IMR-90 (cell line): Measurements from ENCODE around the gene PAXIP1. TPM values are rescaled to one million over a fixed set of nuclear protein-coding genes. Genes with fewer than 3 reads are reported as not detected.
"Not testable (repeated sequence)": the region's sequence is repeated elsewhere in the genome, so short reads cannot be mapped to it uniquely, and the experiment has no call there.

Source experiments
- ATAC-seq: fragments of 200-7000 bp; cut with Tn5 transposase; 2 replicates; pipeline ENCODE4 v1.9.1; 2020; ENCODE audit warnings: low read depth, mild to moderate bottlenecking, moderate library complexity
- BruUV-seq: library from RNA; stranded (reverse); fragments of 400-500 nt; replicated peaks from 2 replicates; lab custom pipeline; 2021; lab: Mats Ljungman, UMichigan
- CTCF ChIA-PET: fragments of 300-600 bp; formaldehyde crosslinking; extraction: SDS; loops from one replicate; lab custom pipeline; 2021; ENCODE audit warnings: antibody characterized with exemption; lab: Yijun Ruan, JAX
- POLR2A ChIA-PET: fragments of 300-600 bp; sonication (Branson Sonifier 250); formaldehyde crosslinking; loops from one replicate; lab custom pipeline; 2022; ENCODE audit warnings: antibody characterized with exemption; ENCODE audit not compliant: unreplicated experiment; lab: Charles Lee
- DNase-seq: peaks from one replicate; pipeline ENCODE4 v3.0.0; 2013
- H2AFZ ChIP-seq: replicated peaks from 2 replicates; pipeline ENCODE3; 2013; ENCODE audit warnings: low read length, mild to moderate bottlenecking; ENCODE audit not compliant: poor library complexity
- H2AK5ac ChIP-seq: 2 replicates; pipeline ENCODE4 v1.6.1; 2013; ENCODE audit warnings: low read depth, low read length, inconsistent platforms
- H2AK9ac ChIP-seq: replicated peaks from 2 replicates; pipeline ENCODE3; 2013; ENCODE audit warnings: mild to moderate bottlenecking, low read depth, low read length, moderate library complexity; ENCODE audit not compliant: poor library complexity
- H2BK120ac ChIP-seq: 2 replicates; pipeline ENCODE4 v1.6.1; 2013; ENCODE audit warnings: low read depth, low read length, inconsistent platforms
- H2BK15ac ChIP-seq: 3 replicates; pipeline ENCODE4 v1.6.1; 2013; ENCODE audit warnings: low read depth, low read length, inconsistent platforms
- H2BK20ac ChIP-seq: 2 replicates; pipeline ENCODE4 v1.6.1; 2013; ENCODE audit warnings: low read depth, mild to moderate bottlenecking, inconsistent platforms, low read length, moderate library complexity
- H2BK5ac ChIP-seq: 2 replicates; pipeline ENCODE4 v1.6.1; 2013; ENCODE audit warnings: mild to moderate bottlenecking, low read depth, low read length, inconsistent platforms; ENCODE audit not compliant: poor library complexity, severe bottlenecking
- H3K14ac ChIP-seq: replicated peaks from 2 replicates; pipeline ENCODE4 v1.6.1; 2013; ENCODE audit warnings: low read depth, low read length, inconsistent platforms
- H3K18ac ChIP-seq: 2 replicates; pipeline ENCODE4 v1.6.1; 2013; ENCODE audit warnings: low read depth, low read length, control low read depth
- H3K23ac ChIP-seq: 2 replicates; pipeline ENCODE4 v1.6.1; 2013; ENCODE audit warnings: low read depth, low read length, inconsistent platforms
- H3K27ac ChIP-seq: 2 replicates; pipeline ENCODE4 v1.5.1; 2013; ENCODE audit warnings: mild to moderate bottlenecking, control low read depth, low read length; ENCODE audit not compliant: insufficient read depth
- H3K27me3 ChIP-seq: 2 replicates; pipeline ENCODE4 v1.6.1; 2013; ENCODE audit warnings: low read length; ENCODE audit not compliant: control insufficient read depth, insufficient read depth
- H3K36me3 ChIP-seq: 2 replicates; pipeline ENCODE4 v1.6.1; 2013; ENCODE audit warnings: low read length, mixed read lengths; ENCODE audit not compliant: control insufficient read depth, insufficient read depth
- H3K4ac ChIP-seq: 2 replicates; pipeline ENCODE4 v1.6.1; 2013; ENCODE audit warnings: low read depth, low read length, inconsistent platforms
- H3K4me1 ChIP-seq: 2 replicates; pipeline ENCODE4 v1.6.1; 2013; ENCODE audit warnings: low read length, mixed read lengths; ENCODE audit not compliant: control insufficient read depth, insufficient read depth
- H3K4me2 ChIP-seq: 2 replicates; pipeline ENCODE4 v1.6.1; 2013; ENCODE audit warnings: low read depth, mild to moderate bottlenecking, control low read depth, low read length, moderate library complexity
- H3K4me3 ChIP-seq: 2 replicates; pipeline ENCODE4 v1.5.1; 2013; ENCODE audit warnings: low read depth, mild to moderate bottlenecking, control low read depth, low read length, moderate library complexity; ENCODE audit not compliant: insufficient read depth
- H3K56ac ChIP-seq: 2 replicates; pipeline ENCODE4 v1.6.1; 2013; ENCODE audit warnings: low read length, inconsistent platforms; ENCODE audit not compliant: insufficient read depth; ENCODE audit errors: extremely low read depth
- H3K79me1 ChIP-seq, 2 experiments: 2 replicates each; pipeline ENCODE4 v1.6.1; 2013; ENCODE audit warnings: low read length in 2 of 2, inconsistent platforms in 1 of 2, low read depth in 1 of 2
- H3K9ac ChIP-seq: 2 replicates; pipeline ENCODE4 v1.6.1; 2013; ENCODE audit warnings: low read depth, low read length, control low read depth
- H3K9me1 ChIP-seq: 2 replicates; pipeline ENCODE4 v1.6.1; 2013; ENCODE audit warnings: low read length, inconsistent platforms; ENCODE audit not compliant: insufficient read depth
- H3K9me3 ChIP-seq: 2 replicates; pipeline ENCODE4 v1.6.1; 2013; ENCODE audit warnings: low read length; ENCODE audit not compliant: control insufficient read depth, insufficient read depth
- H4K20me1 ChIP-seq: 2 replicates; pipeline ENCODE4 v1.6.1; 2013; ENCODE audit warnings: low read length, inconsistent platforms; ENCODE audit not compliant: insufficient read depth
- H4K5ac ChIP-seq: 2 replicates; pipeline ENCODE4 v1.6.1; 2013; ENCODE audit warnings: mild to moderate bottlenecking, low read depth, low read length, control low read depth
- H4K8ac ChIP-seq, 2 experiments: 2 replicates each; pipeline ENCODE4 v1.6.1; 2013; ENCODE audit warnings: low read depth in 2 of 2, low read length in 2 of 2, control low read depth in 1 of 2, inconsistent platforms in 1 of 2
- H4K91ac ChIP-seq: 2 replicates; pipeline ENCODE4 v1.6.1; 2013; ENCODE audit warnings: low read depth, low read length, inconsistent platforms; ENCODE audit not compliant: insufficient read depth
- FOS ChIP-seq: fragments of 150-350 bp; IDR thresholded peaks from 2 replicates; pipeline ENCODE4 v1.6.1; 2016; ENCODE audit warnings: low read depth, low read length
- WGBS, 2 experiments: methylation state at CpG; one replicate each; pipeline versions ENCODE4 v1.1.5 to v1.1.7; 2013; ENCODE audit warnings: missing lambda C conversion rate in 2 of 2; ENCODE audit not compliant: insufficient read length in 1 of 2; ENCODE audit errors: extremely low coverage in 2 of 2; 5-methylcytosine and 5-hydroxymethylcytosine counted together
- dilution Hi-C: fragments of 300-500 bp; cut with HindIII; formaldehyde crosslinking; loops from one replicate; pipeline ENCODE4 v1.14.3; 2018; ENCODE audit warnings: low sequenced_read_pairs; ENCODE audit not compliant: unreplicated experiment
- in situ Hi-C: fragments of 300-500 bp; cut with MboI; formaldehyde crosslinking; loops from 3 replicates; pipeline ENCODE4 v1.14.3; 2019; ENCODE audit warnings: low sequenced_read_pairs, inconsistent platforms, mixed read lengths
- intact Hi-C: fragments of 100-400 bp; cut with micrococcal nuclease; formaldehyde crosslinking; loops from 2 replicates; pipeline ENCODE4 v1.10.0; 2022
- polyA plus RNA-seq, 3 experiments: library from polyadenylated mRNA; depleted of rRNA; stranded (reverse); fragments of >200 nt; gene quantifications; 2 replicates each; pipeline ENCODE4 v1.2.3, GENCODE V29; 2012; ENCODE audit warnings: low replicate concordance in 1 of 3
- total RNA-seq: library from RNA; depleted of rRNA; stranded (reverse); fragments of >200 nt; gene quantifications from 2 replicates; pipeline ENCODE4 v1.2.3, GENCODE V29; 2012

Gene PAXIP1
- total and polyA plus RNA-seq, 2 of the 4 experiments (the other 2 are of a cell fraction): 7.3 to 8.7 TPM

- no peak for TF ChIP-seq FOS
Observed at GRCh38 chr7:154927624-154928125, 75.2 kb downstream of the PAXIP1 start (continued).

- H3K9ac ChIP-seq, H2AK9ac ChIP-seq, H2AFZ ChIP-seq, intact Hi-C loops, H3K9me1 ChIP-seq, H2BK20ac ChIP-seq, H3K56ac ChIP-seq, H4K5ac ChIP-seq, H3K14ac ChIP-seq, H3K23ac ChIP-seq, H3K9me3 ChIP-seq, dilution Hi-C loops, ATAC-seq, POLR2A ChIA-PET, H3K27ac ChIP-seq, CTCF ChIA-PET, H4K91ac ChIP-seq, H4K8ac ChIP-seq, H4K20me1 ChIP-seq, H2BK120ac ChIP-seq, H2AK5ac ChIP-seq, DNase-seq, H3K36me3 ChIP-seq, BruUV-seq, H3K4me2 ChIP-seq, H3K4me3 ChIP-seq, H3K18ac ChIP-seq, H2BK15ac ChIP-seq, H3K4me1 ChIP-seq, H3K27me3 ChIP-seq, H3K4ac ChIP-seq, H2BK5ac ChIP-seq, H3K79me1 ChIP-seq: not testable (repeated sequence)
- no CpG with 5 or more reads among the region's 2 CpGs for WGBS, 2 experiments
- in situ Hi-C loops: loop anchor here (10.0 kb wide), 1 partner anchor 422 kb away; no protein-coding TSS in a partner anchor
Observed at GRCh38 chr7:154922472-154922871, 80.5 kb downstream of the PAXIP1 start.
